ENCODE results near the gene HSF4. TPM values are rescaled to one million over a fixed set of nuclear protein-coding genes. Genes with fewer than 3 reads are reported as not detected.

HSF4 gene
- total RNA-seq, 1 donor from 2014 or later: 49.9 TPM

DNA sequence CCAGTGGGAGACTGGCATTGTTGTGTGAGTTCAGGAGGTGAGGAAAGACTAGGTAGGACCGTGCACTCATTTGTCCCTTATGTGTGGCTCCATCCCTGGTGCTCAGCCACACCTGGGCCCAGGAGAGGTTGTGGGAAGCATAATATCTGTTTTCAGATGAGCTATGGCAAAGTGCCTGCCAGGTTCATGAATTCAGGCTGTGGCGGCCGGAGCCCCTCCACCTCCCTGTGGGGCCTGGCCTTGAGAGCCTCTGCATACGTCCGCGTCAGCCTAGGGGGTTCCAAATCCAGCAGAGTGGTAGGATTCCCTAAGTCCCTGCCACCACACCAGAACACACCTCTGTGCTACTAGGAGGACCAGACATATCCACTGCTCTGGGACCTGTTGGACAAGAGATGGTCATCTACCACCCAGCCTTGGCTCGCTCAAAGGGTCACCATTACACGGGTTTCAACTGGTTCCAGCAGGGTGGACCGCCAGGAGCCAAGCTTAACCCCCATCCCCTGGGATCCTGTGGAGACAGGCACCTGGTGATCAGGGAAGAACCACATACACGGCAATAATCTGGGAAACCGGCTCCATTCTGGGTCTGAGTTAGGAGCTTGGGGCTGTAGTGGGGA, 15.8 kb upstream of the HSF4 start:
- DNase-seq (ENCODE audit: missing footprints) (no peak), ATAC-seq (no peak)
- intact Hi-C loops (cut with DNase I): no loop called here

DNA sequence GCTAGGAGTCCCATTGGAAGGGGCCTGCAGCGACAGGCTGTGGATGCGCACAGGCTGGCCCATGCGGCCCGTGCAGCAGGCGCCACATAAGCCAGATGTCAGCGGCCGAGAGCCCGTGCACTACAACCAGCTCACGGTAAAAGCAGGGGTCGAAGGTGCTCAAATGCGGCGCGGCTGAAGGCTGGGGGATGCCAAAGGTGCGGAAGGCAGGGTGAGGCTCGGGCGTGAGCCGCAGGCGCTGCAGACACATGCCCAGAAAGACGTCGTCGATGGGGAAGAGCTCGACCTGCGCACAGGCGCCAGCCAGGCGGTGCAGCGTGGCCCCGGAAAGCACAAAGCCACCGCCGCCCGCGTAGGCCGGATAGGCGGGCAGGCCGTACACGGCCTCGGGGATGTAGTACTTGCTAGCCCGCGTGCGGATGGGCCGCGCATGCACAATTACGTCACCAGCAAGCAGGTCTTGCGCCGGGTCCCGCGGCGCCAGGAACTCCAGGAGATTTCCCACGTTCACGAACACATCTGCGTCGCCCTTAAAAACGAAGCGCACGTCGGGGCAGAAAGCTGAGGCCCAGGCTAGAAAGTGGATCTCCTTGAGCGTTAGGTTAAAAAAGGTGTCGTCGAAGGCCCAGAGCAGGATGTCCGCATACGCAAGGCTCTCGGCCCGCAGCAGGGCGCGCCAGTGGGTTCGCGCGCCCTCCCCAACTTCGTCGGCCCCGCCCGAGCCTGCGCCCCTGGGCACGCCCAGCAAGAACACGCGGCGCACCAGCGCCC, 15.1 kb upstream of the HSF4 start:
- no peak for ATAC-seq
- intact Hi-C loops (cut with DNase I): no loop called here
- peak; percentile 56 for DNase-seq (ENCODE audit: missing footprints)

DNA sequence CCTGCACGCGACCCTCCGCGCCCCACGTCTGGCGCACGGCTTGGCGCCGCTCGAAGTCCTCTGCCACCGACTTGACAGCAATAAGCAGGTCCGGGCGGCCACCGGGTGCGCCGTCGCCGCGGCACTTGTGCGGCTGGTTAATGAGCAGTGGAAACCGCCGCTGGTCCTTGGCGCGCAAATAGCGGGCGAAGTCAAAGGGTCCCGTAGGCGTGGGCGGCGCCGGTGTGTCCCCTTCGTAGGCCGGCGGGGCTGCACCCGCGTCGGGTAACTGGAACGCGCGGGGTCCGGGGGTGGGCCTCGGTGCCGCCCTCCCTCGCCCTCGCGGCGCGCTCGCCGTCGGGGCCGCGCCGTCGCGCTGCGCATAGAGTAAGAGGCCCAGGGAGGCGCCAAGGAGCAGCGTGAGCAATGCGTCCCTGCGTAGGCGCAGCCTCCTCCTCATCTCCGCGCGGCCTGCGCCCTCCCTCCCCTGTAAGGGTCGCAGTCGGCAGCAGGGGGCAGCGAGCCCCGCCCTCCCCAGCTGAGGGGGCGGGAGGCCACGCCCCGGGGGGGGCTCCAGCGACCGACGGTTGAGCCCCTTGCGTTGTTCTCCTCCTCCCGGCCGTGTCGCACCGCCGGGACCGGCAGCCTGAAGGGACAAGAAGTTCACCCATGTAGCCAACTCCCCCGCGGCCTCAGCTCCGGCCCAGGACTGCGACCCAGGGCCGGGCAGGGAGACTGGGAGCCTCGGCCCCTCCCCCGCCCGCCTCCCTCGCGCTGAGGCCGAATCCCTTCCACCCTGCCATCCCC, 14.3 kb upstream of the HSF4 start:
- ATAC-seq: peak; percentile 64
- intact Hi-C loops (cut with DNase I): no loop called here
- peak; percentile 75 for DNase-seq (ENCODE audit: missing footprints)

DNA sequence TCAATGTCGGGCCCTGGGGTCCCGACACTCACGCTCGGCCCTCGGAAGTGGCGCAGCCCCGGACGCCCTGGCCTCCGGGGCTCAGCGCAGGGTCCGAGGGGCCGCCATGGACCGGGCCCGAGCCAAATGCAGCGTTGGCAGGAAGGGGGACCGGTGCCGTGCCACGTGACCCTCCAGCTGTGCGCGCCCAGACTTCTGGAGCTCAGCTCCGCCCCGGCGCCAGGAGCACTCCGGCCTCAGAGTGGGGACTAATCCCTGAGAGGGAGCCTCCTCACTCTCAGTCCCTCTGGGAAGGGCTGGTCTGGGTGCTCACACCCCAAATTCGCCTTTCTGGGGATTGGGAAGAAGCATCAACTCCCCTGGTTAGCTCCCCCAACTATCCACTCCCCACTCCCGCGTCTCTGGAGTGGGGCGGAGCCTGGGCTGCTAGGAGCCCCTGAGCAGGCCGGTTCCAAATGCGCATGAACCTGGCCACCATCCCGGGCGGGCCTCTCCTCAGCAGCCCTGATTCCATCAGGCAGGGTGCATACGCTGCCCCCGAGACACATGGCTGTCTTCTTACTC, 13.6 kb upstream of the HSF4 start, which contains the start of gene B3GNT9:
TSS of gene B3GNT9 (minus strand) at position 166 of the 564 bp plus-strand sequence. CDS start 513 bp downstream, outside the sequence.
- DNase-seq (ENCODE audit: missing footprints) (peak; percentile 89), ATAC-seq (peak; percentile 84)
- intact Hi-C loops (cut with DNase I): no loop called here

DNA sequence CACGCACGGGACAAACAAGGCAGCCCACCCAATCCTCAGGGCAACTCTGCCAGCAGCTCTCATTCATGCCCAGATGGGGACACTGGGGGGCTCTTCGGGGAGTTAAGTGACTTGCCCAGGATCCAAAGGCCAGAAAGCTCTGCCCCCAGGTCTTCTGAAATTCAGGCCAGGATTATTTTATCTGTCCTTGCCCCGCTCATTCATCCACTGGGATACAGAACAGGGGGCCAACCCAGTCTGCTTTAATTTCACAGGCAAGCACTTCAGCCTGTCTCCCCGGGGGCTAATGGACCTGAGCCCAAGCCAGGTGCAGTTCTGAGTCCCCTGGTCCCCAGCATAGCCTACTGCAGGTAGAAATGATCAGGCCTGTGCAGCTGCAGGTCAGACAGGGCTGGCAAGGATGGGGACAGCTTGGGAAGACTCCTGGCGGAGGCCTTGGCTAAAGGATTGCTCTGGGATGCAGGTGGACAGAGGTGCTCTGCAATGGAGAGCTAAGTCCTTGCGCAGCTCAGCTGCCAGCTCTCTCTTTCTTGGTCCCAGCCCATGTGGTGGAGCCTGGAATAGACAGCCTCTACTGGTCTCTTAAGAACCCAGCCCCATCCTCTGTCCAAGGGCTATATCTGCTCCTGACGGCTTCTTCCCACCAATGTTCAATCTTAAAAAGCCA, 13.0 kb upstream of the HSF4 start:
- intact Hi-C loops (cut with DNase I): no loop called here
- DNase-seq (ENCODE audit: missing footprints): peak; percentile 49
- ATAC-seq: no peak

DNA sequence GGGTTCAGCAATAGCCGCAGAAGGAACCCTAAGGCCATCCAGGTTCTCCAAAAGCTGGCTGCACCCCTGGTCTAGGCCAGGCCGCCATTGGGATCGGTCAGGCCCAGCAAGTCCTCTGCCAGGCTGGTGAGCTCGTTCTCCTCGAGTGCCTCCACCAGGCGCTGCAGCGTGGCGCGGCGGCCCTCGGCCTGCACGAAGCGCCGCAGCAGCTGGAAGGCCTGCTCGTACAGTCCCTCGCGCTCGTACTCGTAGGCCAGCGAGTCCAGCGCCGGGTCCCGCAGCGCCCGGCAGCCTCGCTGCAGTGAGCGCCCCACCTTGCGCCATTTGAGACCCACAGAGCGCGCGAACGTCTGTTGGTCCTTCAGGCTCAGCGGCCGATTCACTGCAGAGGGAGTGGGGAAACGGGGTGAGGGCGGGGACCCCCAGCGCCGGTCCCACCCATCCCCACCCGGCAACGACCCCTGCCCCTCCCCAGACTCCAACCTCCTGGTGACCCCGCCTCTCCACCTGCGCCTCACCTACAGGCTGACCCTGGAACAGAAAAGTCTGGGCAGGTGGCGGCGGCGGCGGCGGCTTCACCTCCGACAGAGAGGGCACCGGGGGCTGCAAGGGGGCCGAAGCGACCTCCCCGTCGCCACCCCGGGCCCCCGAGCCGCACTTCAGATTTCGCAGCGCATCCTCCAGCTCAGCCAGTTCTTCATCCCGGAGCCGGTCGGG, 9.8 kb upstream of the HSF4 start:
- intact Hi-C loops (cut with DNase I): loop anchor here (1.0 to 5.0 kb wide), 3 partner anchors 42 to 177 kb away; partner anchors contain the start of gene CBFB
- DNase-seq (ENCODE audit: missing footprints) (no peak), ATAC-seq (no peak)

DNA sequence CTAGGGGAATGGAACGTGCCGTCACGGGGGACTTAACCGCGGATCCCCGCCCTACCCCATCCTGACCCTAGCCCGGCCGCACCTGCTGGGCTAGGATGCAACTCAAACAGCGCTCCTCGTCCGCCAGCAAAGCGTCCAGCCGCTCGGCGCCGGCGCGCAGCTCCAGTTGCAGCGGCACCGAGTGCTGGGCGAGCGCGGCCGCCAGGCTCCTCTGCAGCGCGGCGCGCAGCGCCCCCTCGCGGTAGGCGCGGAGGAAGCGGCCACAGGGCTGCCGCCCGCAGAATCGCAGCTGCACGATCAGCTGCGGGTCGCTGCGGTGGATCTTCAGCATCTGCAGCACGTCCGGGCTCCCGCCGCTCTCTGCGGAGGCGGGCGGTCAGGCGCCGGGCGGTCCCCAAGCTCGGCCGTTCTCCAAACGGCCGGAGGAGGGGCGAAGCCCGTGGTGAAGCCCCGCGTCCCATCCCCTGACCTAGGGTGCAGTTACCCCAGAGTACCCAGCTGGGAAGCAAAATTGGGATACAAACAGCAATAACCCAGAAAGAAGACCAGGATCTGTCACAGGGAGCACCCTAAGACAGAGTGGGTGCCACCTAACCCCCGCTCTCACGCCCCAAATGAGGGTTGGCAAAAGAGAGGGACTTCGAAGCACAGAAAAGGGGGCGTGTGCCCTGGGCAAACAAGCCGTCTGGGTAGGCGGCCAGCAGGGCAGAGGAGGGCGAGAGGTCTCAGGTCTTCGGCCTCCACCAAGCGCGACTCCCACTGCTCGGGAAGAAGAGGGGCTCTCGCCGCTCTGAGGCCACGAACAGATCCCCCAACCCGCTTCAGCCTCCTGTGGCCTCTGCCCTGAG, 9.0 kb upstream of the HSF4 start:
- intact Hi-C loops (cut with DNase I): loop anchor here (1.0 to 5.0 kb wide), 3 partner anchors 43 to 178 kb away; partner anchors contain the start of gene CBFB

DNA sequence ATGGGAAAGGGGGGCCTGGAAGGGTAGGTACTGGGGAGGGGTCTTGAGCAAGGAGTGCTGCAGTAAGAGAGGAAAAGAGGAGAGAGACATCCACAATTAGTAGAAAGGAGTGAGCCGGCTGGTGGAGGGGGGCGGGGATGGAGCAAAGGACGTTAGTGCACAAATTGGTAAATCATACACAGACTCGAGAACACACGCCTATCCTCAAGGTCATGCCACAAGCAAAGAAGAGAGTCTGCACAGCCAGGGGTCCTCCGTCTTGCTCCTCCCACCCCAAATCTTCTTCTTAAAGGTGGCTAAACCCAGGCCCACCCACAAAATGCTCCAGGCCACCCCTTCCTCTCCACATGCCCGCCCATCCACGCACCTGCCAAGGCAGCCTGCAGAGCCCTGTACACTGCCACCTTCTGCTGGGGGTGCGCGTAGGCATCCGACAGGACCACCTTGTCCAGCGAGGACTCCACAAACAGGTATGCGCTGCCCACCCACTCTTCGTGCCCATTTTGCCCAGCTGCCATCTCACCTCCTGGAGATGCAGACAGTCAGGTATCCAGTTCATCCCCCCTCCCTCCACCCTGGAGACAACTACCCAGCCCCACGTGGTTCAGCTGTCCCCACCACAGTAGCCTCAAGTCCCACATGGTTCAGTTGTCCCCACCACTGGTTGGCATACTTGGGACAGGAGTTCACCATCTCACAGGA, 8.3 kb upstream of the HSF4 start:
- intact Hi-C loops (cut with DNase I): loop anchor here (5.0 kb wide), 2 partner anchors 44 to 129 kb away; partner anchors contain the start of gene CBFB
- ATAC-seq: no peak
- peak; percentile 56 for DNase-seq (ENCODE audit: missing footprints)

More for the DNA sequence above, 9.0 kb upstream of the HSF4 start:
- ATAC-seq (peak; percentile 63), DNase-seq (ENCODE audit: missing footprints) (peak; percentile 92)

DNA sequence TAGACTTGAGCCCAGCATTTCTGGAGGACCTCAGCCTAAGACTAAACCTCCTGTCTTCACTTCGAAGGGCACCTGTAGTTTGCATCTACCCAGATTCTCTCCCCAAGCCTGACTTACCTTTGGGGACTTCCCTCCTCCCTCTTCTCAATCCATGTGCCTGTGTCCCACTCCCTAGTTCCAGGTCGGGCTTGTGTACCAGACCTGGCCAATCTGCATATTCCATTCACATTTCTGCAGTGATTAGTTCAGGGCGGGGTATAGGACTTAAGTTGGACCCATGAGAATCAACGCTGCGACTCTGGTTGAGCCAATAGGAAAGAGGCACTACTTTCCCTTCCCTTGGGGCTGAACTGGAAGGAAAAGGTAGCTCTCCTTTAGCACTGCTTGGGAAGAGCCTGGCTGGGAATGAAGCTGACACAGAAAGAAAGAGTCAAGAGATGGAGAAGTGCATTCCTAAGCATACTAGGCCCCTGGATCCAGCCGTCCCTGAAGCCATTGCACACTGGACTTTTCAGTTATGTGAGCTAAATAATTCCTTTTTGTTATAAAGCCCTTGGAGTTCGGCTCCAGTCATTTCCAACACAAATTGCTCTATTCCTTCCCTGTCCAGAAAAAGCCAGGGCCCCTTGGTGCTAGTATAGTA, 7.3 kb upstream of the HSF4 start:
- ATAC-seq: no peak
- DNase-seq (ENCODE audit: missing footprints): no peak
- intact Hi-C loops (cut with DNase I): loop anchor here (5.0 kb wide), 2 partner anchors 45 to 130 kb away; partner anchors contain the start of gene CBFB

DNA sequence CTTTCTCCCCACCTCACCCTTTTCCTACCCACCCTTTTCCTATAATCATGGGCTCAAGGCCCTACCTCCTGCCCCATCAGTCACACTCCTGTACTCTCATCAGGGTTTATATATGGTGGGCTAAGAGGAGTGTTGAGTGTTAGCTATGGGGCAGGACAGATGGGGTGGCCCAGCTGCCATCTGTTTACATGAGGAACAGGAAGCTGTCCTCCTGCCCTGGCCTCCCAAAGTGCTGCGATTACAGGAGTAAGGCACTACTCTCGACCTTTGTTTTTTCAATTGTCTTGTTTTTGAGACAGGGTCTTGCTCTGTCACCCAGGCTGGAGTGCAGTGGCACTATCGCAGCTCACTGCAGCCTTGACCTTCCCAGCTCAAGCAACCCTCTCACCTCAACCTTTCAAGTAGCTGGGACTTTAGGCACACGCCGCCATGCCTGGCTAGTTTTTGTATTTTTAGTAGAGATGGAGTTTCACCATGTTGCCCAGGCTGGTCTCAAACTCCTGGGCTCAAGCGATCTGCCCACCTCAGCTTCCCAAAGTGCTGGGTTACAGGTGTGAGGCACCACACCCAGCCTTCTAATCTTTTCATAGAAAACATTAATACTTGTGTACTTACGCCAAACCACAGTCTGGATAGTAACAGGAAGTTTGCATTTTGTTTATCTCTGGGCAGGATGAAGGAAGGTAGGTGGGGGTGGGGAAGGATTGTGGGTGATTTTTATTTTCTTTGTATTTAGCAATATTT, 6.5 kb upstream of the HSF4 start:
- intact Hi-C loops (cut with DNase I): loop anchor here (5.0 kb wide), 2 partner anchors 46 to 131 kb away; partner anchors contain the start of gene CBFB
- no peak for ATAC-seq
- DNase-seq (ENCODE audit: missing footprints): no peak

DNA sequence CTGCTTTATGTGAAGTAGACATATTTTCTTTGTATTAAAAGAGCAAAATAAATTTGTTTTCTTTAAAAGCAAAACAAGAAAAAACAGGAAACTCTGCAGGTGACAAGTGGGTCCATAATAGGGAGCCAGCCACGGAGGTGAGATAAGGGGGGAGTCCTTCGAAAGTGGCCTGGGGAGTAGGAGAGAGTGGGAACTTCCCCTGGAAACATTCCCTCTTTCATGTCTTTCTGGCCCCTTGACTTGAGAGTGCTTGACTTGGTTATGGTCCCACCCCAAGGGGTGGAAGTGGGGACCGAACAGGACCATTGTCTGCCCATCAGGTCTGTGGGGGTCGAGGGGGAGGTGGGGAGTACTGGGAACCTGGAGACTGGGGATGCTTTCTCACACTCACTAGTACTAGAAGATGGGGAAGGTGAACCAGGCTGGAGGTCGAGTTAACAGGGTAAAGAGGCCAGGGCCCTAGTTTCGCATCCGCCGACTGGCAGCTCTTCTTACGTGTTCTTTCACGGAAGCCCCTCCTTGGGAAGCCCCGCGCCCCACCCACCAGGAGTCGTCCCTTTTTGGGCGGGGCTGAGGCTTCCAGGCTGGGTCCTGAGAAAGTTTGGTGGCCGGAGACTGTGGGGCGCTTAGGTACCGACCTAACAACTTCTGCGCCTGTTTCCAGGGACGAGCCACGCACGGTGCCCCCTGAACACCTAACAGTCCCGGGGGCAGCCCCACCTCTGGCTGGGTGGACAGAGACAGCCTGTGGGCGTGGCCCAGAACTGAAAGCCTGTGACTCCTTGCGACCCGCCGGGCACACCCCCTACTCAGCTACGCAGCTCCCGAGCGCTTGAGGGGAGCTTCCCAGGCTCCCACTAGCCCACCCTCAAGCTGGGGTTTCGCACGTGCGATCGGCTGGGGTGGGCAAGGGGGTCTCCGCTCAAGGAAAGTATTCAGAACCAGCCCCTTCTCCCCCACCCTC, 5.6 kb upstream of the HSF4 start:
- peak; percentile 81 for DNase-seq (ENCODE audit: missing footprints)
- ATAC-seq: no peak
- intact Hi-C loops (cut with DNase I): loop anchor here (5.0 kb wide), 2 partner anchors 47 to 132 kb away; partner anchors contain the start of gene CBFB

DNA sequence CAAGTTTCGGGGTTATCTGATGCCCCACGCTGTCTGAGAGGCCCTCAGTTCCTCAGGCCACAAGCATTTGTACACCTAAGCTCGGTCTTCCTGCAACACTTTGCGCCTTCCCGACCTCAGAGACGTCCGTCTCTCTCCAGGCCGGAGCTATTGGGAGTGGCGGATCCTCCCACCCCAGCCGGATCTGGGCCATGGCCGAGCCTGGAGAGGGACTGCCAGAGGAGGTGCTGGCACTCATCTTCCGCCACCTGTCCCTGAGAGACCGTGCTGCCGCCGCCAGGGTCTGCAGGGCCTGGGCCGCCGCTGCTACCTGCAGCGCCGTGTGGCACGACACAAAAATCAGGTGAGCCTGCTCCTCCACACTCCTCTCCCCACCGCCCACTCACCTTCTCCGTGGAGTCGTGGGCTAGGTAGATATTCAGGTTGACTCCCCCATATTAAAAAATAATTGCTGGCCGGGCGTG, 2.9 kb upstream of the HSF4 start:
- peak; percentile 16 for ATAC-seq
- DNase-seq (ENCODE audit: missing footprints): peak; percentile 75

DNA sequence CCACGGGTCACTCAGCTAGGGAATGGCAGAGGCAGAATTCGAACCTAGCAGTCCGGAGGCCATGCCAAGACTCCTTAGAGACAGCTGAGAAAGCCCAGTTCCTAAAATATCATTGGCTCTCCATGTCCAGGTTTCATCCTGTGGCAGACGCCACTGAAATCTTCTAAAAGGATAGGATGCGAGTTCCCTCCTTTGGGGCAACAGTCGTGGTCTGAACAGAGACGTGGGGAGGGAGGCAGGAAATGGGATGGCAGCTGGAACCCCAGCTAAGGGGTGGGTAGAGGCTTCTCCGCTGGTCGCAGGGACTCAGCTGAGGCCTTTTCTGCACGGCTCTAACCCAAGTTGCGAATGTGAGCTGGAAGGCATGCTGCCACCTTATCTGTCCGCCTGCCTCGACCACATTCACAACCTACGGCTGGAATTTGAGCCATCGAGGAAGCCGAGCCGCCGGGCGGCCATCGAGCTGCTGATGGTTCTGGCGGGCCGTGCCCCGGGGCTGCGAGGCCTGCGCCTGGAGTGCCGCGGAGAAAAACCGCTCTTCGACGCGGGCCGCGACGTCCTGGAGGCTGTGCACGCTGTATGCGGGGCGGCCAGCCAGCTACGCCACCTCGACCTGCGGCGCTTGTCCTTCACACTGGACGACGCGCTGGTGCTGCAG, 1.9 kb upstream of the HSF4 start:
- ATAC-seq (no peak), DNase-seq (ENCODE audit: missing footprints) (peak; percentile 39)
- intact Hi-C loops (cut with DNase I): no loop called here

More for the DNA sequence above, 2.9 kb upstream of the HSF4 start:
- intact Hi-C loops (cut with DNase I): loop anchor here (1.0 to 2.0 kb wide), 2 partner anchors 23 to 257 kb away; no protein-coding TSS in a partner anchor

Measured in Right ventricle myocardium inferior (tissue), 1 donor.